ENCODE measurements around the gene PAIP2.
"Not testable (repeated sequence)": the region's sequence is repeated elsewhere in the genome, so short reads cannot be mapped to it uniquely, and the experiment has no call there.

PAIP2 gene

GRCh38 chr5:139335811-139336210, 5.8 kb upstream of the PAIP2 start:
- DNase-seq, result no peak

- DNase-seq, result no peak
These were observed 1.6 kb upstream of the PAIP2 start for GRCh38 chr5:139340051-139340450.

- DNase-seq, result no peak
These were observed 416 bp upstream of the PAIP2 start for GRCh38 chr5:139341187-139341688.

GRCh38 chr5:139342423-139342723, 719 bp downstream of the PAIP2 start:
- no peak for DNase-seq

- DNase-seq, result no peak
These were observed 1.8 kb downstream of the PAIP2 start for GRCh38 chr5:139343476-139343875.

GRCh38 chr5:139344177-139344576, 2.5 kb downstream of the PAIP2 start:
- DNase-seq, result no peak

GRCh38 chr5:139345442-139345841, 3.8 kb downstream of the PAIP2 start:
- DNase-seq, result not testable (repeated sequence)

- DNase-seq, result not testable (repeated sequence)
These were observed 6.2 kb downstream of the PAIP2 start for GRCh38 chr5:139347863-139348262.

- DNase-seq, result no peak
These were observed 12.5 kb downstream of the PAIP2 start for GRCh38 chr5:139354186-139354585.

GRCh38 chr5:139355900-139356299, 14.2 kb downstream of the PAIP2 start:
- DNase-seq, result not testable (repeated sequence)

GRCh38 chr5:139358064-139358463, 16.4 kb downstream of the PAIP2 start:
- no peak for DNase-seq

- no peak for DNase-seq
These were observed 18.7 kb downstream of the PAIP2 start for GRCh38 chr5:139360384-139360783.

GRCh38 chr5:139361835-139362429, 20.3 kb downstream of the PAIP2 start:
- no peak for DNase-seq

GRCh38 chr5:139363937-139364336, 22.3 kb downstream of the PAIP2 start:
- no peak for DNase-seq

- no peak for DNase-seq
These were observed 22.8 kb downstream of the PAIP2 start for GRCh38 chr5:139364466-139364865.

GRCh38 chr5:139368613-139369012, 27.0 kb downstream of the PAIP2 start:
- no peak for DNase-seq

GRCh38 chr5:139369181-139369580, 27.5 kb downstream of the PAIP2 start:
- DNase-seq, result no peak

- no peak for DNase-seq
These were observed 30.1 kb downstream of the PAIP2 start for GRCh38 chr5:139371482-139372435.

- DNase-seq, result no peak
These were observed 33.3 kb downstream of the PAIP2 start for GRCh38 chr5:139374909-139375308.

GRCh38 chr5:139376364-139376763, 34.7 kb downstream of the PAIP2 start:
- no peak for DNase-seq

GRCh38 chr5:139377226-139377625, 35.6 kb downstream of the PAIP2 start:
- DNase-seq, result no peak

- DNase-seq, result no peak
These were observed 36.6 kb downstream of the PAIP2 start for GRCh38 chr5:139378101-139378825.

GRCh38 chr5:139378941-139379361, 37.3 kb downstream of the PAIP2 start:
- DNase-seq, result no peak

Measured in stimulated activated CD4-positive, alpha-beta T cell treated with anti-CD3 and anti-CD28 coated beads, Interleukin-4, amount 100 ng/mL, for 1 hour (primary cell).